ENCODE results near the gene EGFLAM. TPM values are rescaled to one million over a fixed set of nuclear protein-coding genes. Genes with fewer than 3 reads are reported as not detected.

EGFLAM gene
- polyA plus RNA-seq, 1 donor from 2014 or later = not detected

- no peak overlapping the region for H3K9ac ChIP-seq (ENCODE audit: low read length)
- H3K4me2 ChIP-seq (ENCODE audit: low read length) = no peak overlapping the region
- no peaks in the 10 kb centered on the region for H3K9me2 ChIP-seq (ENCODE audit: insufficient read depth, low read length)
- H3F3A ChIP-seq (ENCODE audit: insufficient read depth, low read length, poor library complexity, severe bottlenecking) = no peaks in the 10 kb centered on the region
- H2AFZ ChIP-seq (ENCODE audit: low read depth, low read length) = no peak overlapping the region
- H3K27ac ChIP-seq (ENCODE audit: low read length) = no peak overlapping the region
- no peaks in the 10 kb centered on the region for H3K27me3 ChIP-seq (ENCODE audit: insufficient read depth, low read depth, low read length)
- no peaks in the 10 kb centered on the region for H3K36me3 ChIP-seq (ENCODE audit: insufficient read depth, low read length)
- no peaks in the 10 kb centered on the region for H3K79me2 ChIP-seq (replicated peaks; ENCODE audit: insufficient read depth, low read length)
- no peaks in the 10 kb centered on the region for H3K9me3 ChIP-seq (ENCODE audit: low read length)
- no peak for TF ChIP-seq REST (IDR thresholded peaks at IDR 0.05; ENCODE audit: borderline replicate concordance)
- no peak for TF ChIP-seq POLR2AphosphoS5 (IDR thresholded peaks at IDR 0.05)
- no peak for TF ChIP-seq RAD21 (conservative IDR thresholded peaks at IDR 0.05)
- no peak for TF ChIP-seq CTCF (IDR thresholded peaks at IDR 0.05; ENCODE audit: poor library complexity, severe bottlenecking)
- TF ChIP-seq SMC3 (conservative IDR thresholded peaks at IDR 0.05; ENCODE audit: poor library complexity) = no peak
- no peak for TF ChIP-seq EZH2 (IDR thresholded peaks at IDR 0.05; ENCODE audit: borderline replicate concordance, insufficient read depth, low read length, poor library complexity, severe bottlenecking)
- no peak for TF ChIP-seq EP300 (conservative IDR thresholded peaks at IDR 0.05; ENCODE audit: poor library complexity, severe bottlenecking)
- no peak for TF ChIP-seq MXI1 (conservative IDR thresholded peaks at IDR 0.05; ENCODE audit: poor library complexity, severe bottlenecking)
- no peak for TF ChIP-seq TAF1 (IDR thresholded peaks at IDR 0.05; ENCODE audit: low read depth)
- H3K4me3 ChIP-seq (ENCODE audit: low read length) = no peak overlapping the region
- no peaks in the 10 kb centered on the region for H4K20me1 ChIP-seq (ENCODE audit: insufficient read depth)
These were observed 111.3 kb downstream of the EGFLAM start for GRCh38 chr5:38369692-38370091.

GRCh38 chr5:38370358-38371100 is 112.2 kb downstream of the EGFLAM start:
- no peaks in the 10 kb centered on the region for H3K9me2 ChIP-seq (ENCODE audit: insufficient read depth, low read length)
- no peak overlapping the region for H3K4me3 ChIP-seq (ENCODE audit: low read length)
- H3K4me2 ChIP-seq (ENCODE audit: low read length) = no peak overlapping the region
- TF ChIP-seq TAF1 (IDR thresholded peaks at IDR 0.05; ENCODE audit: low read depth) = no peak
- no peak for TF ChIP-seq POLR2AphosphoS5 (IDR thresholded peaks at IDR 0.05)
- no peak for TF ChIP-seq EZH2 (IDR thresholded peaks at IDR 0.05; ENCODE audit: borderline replicate concordance, insufficient read depth, low read length, poor library complexity, severe bottlenecking)
- no peak for TF ChIP-seq RAD21 (conservative IDR thresholded peaks at IDR 0.05)
- TF ChIP-seq REST (IDR thresholded peaks at IDR 0.05; ENCODE audit: borderline replicate concordance) = no peak
- TF ChIP-seq MXI1 (conservative IDR thresholded peaks at IDR 0.05; ENCODE audit: poor library complexity, severe bottlenecking) = no peak
- TF ChIP-seq SMC3 (conservative IDR thresholded peaks at IDR 0.05; ENCODE audit: poor library complexity) = no peak
- no peak for TF ChIP-seq CTCF (IDR thresholded peaks at IDR 0.05; ENCODE audit: poor library complexity, severe bottlenecking)
- no peak for TF ChIP-seq EP300 (conservative IDR thresholded peaks at IDR 0.05; ENCODE audit: poor library complexity, severe bottlenecking)
- no peaks in the 10 kb centered on the region for H3K9me3 ChIP-seq (ENCODE audit: low read length)
- no peaks in the 10 kb centered on the region for H3F3A ChIP-seq (ENCODE audit: insufficient read depth, low read length, poor library complexity, severe bottlenecking)
- no peak overlapping the region for H3K9ac ChIP-seq (ENCODE audit: low read length)
- no peaks in the 10 kb centered on the region for H4K20me1 ChIP-seq (ENCODE audit: insufficient read depth)
- H2AFZ ChIP-seq (ENCODE audit: low read depth, low read length) = no peak overlapping the region
- no peak overlapping the region for H3K27ac ChIP-seq (ENCODE audit: low read length)
- no peaks in the 10 kb centered on the region for H3K79me2 ChIP-seq (replicated peaks; ENCODE audit: insufficient read depth, low read length)
- no peaks in the 10 kb centered on the region for H3K27me3 ChIP-seq (ENCODE audit: insufficient read depth, low read depth, low read length)
- H3K36me3 ChIP-seq (ENCODE audit: insufficient read depth, low read length) = no peaks in the 10 kb centered on the region

Data from neural cell (in vitro differentiated cells).